ENCODE measurements around the gene DGKI. TPM values are rescaled to one million over a fixed set of nuclear protein-coding genes. Genes with fewer than 3 reads are reported as not detected.

DGKI gene
- total and polyA plus RNA-seq, 9 of the 15 experiments (the other 6 are each of a cell fraction or from before 2014, with no cell fraction given): 0.11 to 0.54 (median 0.15) TPM; not detected in 5

GRCh38 chr7:137402536-137403352 lies 444.0 kb downstream of the DGKI start:
- no TSS peak for BruUV-seq (replicated peaks)
- WGBS (ENCODE audit: insufficient coverage, low coverage, missing lambda C conversion rate): 2% methylated on average over 10 of the region's 10 CpGs
- no peaks in the 10 kb centered on the region for H3K9me1 ChIP-seq (ENCODE audit: control insufficient read depth, insufficient read depth, low read length)
- no peaks in the 10 kb centered on the region for H3K4me1 ChIP-seq (replicated peaks in 1 of 2; ENCODE audit: control insufficient read depth in 2 of 2, insufficient read depth in 2 of 2, low read length in 2 of 2)
- no peaks in the 10 kb centered on the region for H3K27me3 ChIP-seq (ENCODE audit: control insufficient read depth in 2 of 2, insufficient read depth in 2 of 2, low read length in 2 of 2)
- H3K4me2 ChIP-seq (ENCODE audit: insufficient read depth, low read length): no peak overlapping the region
- no peak overlapping the region for H3K9ac ChIP-seq (ENCODE audit: insufficient read depth in 1 of 2, low read depth in 2 of 2, low read length in 2 of 2)
- DNase-seq (ENCODE audit: extremely low read depth in 1 of 4, low spot score in 3 of 4) (no peak), FAIRE-seq (no peak), ATAC-seq (no peak)
- H3K4me3 ChIP-seq: no peak overlapping the region
- H3K9me3 ChIP-seq (replicated peaks; ENCODE audit: control insufficient read depth, insufficient read depth, low read depth, low read length): no peaks in the 10 kb centered on the region; the same call in 1 of the 2 replicates
- no peaks in the 10 kb centered on the region for H3K36me3 ChIP-seq (ENCODE audit: control insufficient read depth, insufficient read depth, low read length)
- POLR2A ChIA-PET: no interaction called here
- intact Hi-C loops (cut with micrococcal nuclease): no loop called here
- H3K27ac ChIP-seq (ENCODE audit: extremely low read depth, low read depth, low read length): no peak overlapping the region
- H3K79me2 ChIP-seq (ENCODE audit: control insufficient read depth, insufficient read depth, low read length): no peaks in the 10 kb centered on the region
- no peak overlapping the region for H2AFZ ChIP-seq (ENCODE audit: low read depth, low read length)
- CTCF ChIA-PET (ENCODE audit: low intra/inter-chr PET ratio): interaction anchor here (0.6 kb wide), 1 partner anchor 168 kb away, joined by 6 read pairs; no protein-coding TSS in a partner anchor
- H4K20me1 ChIP-seq (replicated peaks; ENCODE audit: control insufficient read depth, insufficient read depth, low read length): no peaks in the 10 kb centered on the region
- in situ Hi-C loops (cut with MboI): no loop called here
- no peak for TF ChIP-seq ZNF311 (CRISPR knock-in tag; IDR thresholded peaks at IDR 0.05)
- TF ChIP-seq ZNF695 (CRISPR knock-in tag; IDR thresholded peaks at IDR 0.05): no peak
- TF ChIP-seq RFX7 (CRISPR knock-in tag; IDR thresholded peaks at IDR 0.05): no peak
- no peak for TF ChIP-seq ZMIZ1 (IDR thresholded peaks at IDR 0.05; ENCODE audit: low read depth in 2 of 2, low read length in 2 of 2)
- no peak for TF ChIP-seq TCFL5 (CRISPR knock-in tag; conservative IDR thresholded peaks at IDR 0.05)
- TF ChIP-seq MECOM (CRISPR knock-in tag; IDR thresholded peaks at IDR 0.05): no peak
- TF ChIP-seq PRDM10 (IDR thresholded peaks at IDR 0.05; ENCODE audit: partially characterized antibody): no peak
- no peak for TF ChIP-seq NRF1 (conservative IDR thresholded peaks at IDR 0.05 in 1 of 2, IDR thresholded peaks at IDR 0.05 in 1 of 2)
- TF ChIP-seq ZFP91 (CRISPR knock-in tag; IDR thresholded peaks at IDR 0.05): no peak
- TF ChIP-seq RNF219 (CRISPR knock-in tag; IDR thresholded peaks at IDR 0.05): no peak
